HEK293 (cell line): ENCODE results near the gene ZNF223.

Experiments
- CTCF ChIA-PET: fragments of 350-600 bp; formaldehyde crosslinking; extraction: SDS; loops from one replicate; lab custom pipeline; 2021; ENCODE audit warnings: antibody characterized with exemption; lab: Yijun Ruan, JAX
- POLR2A ChIA-PET: fragments of 300-600 bp; formaldehyde crosslinking; extraction: SDS; loops from one replicate; lab custom pipeline; 2020; ENCODE audit warnings: antibody characterized with exemption, inconsistent platforms; lab: Yijun Ruan, JAX
- H3K27ac ChIP-seq: fragments of 200-500 bp; sonication (Bioruptor generic); 2 replicates; pipeline ENCODE4 v1.5.1; 2014; ENCODE audit warnings: low read depth, low read length, control low read depth, inconsistent platforms; ENCODE audit errors: extremely low read depth
- H3K36me3 ChIP-seq, 2 experiments: fragments of 200-500 bp in 1 of 2; sonication (Bioruptor generic) in 1 of 2; 1 replicate in 1 of 2; 2 replicates in 1 of 2; pipeline ENCODE4 v1.5.1; 2014 to 2017; ENCODE audit warnings: inconsistent platforms in 2 of 2, low read length in 2 of 2; ENCODE audit not compliant: control insufficient read depth in 2 of 2, insufficient read depth in 1 of 2
- H3K4me1 ChIP-seq: fragments of 200-500 bp; sonication (Bioruptor generic); 2 replicates; pipeline ENCODE4 v1.5.1; 2014; ENCODE audit warnings: mild to moderate bottlenecking, low read length, inconsistent platforms; ENCODE audit not compliant: control insufficient read depth, insufficient read depth
- H3K4me3 ChIP-seq: 2 replicates; pipeline ENCODE4 v1.5.1; 2011; ENCODE audit warnings: low read depth, mild to moderate bottlenecking, control low read depth, low read length, moderate library complexity
- H3K9me3 ChIP-seq: fragments of 200-500 bp; sonication (Bioruptor generic); 2 replicates; pipeline ENCODE4 v1.5.1; 2014; ENCODE audit warnings: low read depth, low read length, inconsistent platforms; ENCODE audit not compliant: control insufficient read depth, insufficient read depth
- BCL11B ChIP-seq: fragments of 450-650 bp; formaldehyde crosslinking; IDR thresholded peaks from 2 replicates; pipeline ENCODE4 v1.5.1; 2016; ENCODE audit warnings: low read depth, missing biosample characterization, missing genetic modification characterization
- EGR2 ChIP-seq: fragments of 450-650 bp; formaldehyde crosslinking; IDR thresholded peaks from 2 replicates; pipeline ENCODE4 v1.5.1; 2016; ENCODE audit warnings: low read depth, missing biosample characterization, missing genetic modification characterization
- PATZ1 ChIP-seq: fragments of 450-650 bp; formaldehyde crosslinking; IDR thresholded peaks from 2 replicates; pipeline ENCODE4 v1.5.1; 2016; ENCODE audit warnings: missing biosample characterization, missing genetic modification characterization
- PRDM10 ChIP-seq: fragments of 450-650 bp; formaldehyde crosslinking; IDR thresholded peaks from 2 replicates; pipeline ENCODE4 v1.5.1; 2016; ENCODE audit warnings: missing biosample characterization, missing genetic modification characterization
- ZBTB20 ChIP-seq: fragments of 450-650 bp; formaldehyde crosslinking; IDR thresholded peaks from 2 replicates; pipeline ENCODE4 v1.5.1; 2016; ENCODE audit warnings: missing biosample characterization, missing genetic modification characterization
- ZBTB21 ChIP-seq: fragments of 450-650 bp; formaldehyde crosslinking; IDR thresholded peaks from 2 replicates; pipeline ENCODE4 v1.5.1; 2017; ENCODE audit warnings: missing biosample characterization, missing genetic modification characterization
- ZFP69B ChIP-seq: fragments of 450-650 bp; formaldehyde crosslinking; IDR thresholded peaks from 2 replicates; pipeline ENCODE4 v1.5.1; 2016; ENCODE audit warnings: missing biosample characterization, missing genetic modification characterization
- ZNF121 ChIP-seq: fragments of 450-650 bp; formaldehyde crosslinking; IDR thresholded peaks from 2 replicates; pipeline ENCODE4 v1.5.1; 2016; ENCODE audit warnings: missing biosample characterization, missing genetic modification characterization
- ZNF138 ChIP-seq: fragments of 450-650 bp; formaldehyde crosslinking; IDR thresholded peaks from 2 replicates; pipeline ENCODE4 v1.5.1; 2016; ENCODE audit warnings: missing biosample characterization, missing genetic modification characterization, borderline replicate concordance
- ZNF184 ChIP-seq: fragments of 450-650 bp; IDR thresholded peaks from 2 replicates; pipeline ENCODE4 v1.5.1; 2018; ENCODE audit warnings: missing biosample characterization, mild to moderate bottlenecking, missing genetic modification characterization
- ZNF341 ChIP-seq: fragments of 450-650 bp; formaldehyde crosslinking; IDR thresholded peaks from 2 replicates; pipeline ENCODE4; 2016; ENCODE audit warnings: low read depth, missing biosample characterization, missing genetic modification characterization
- ZNF350 ChIP-seq: fragments of 450-650 bp; formaldehyde crosslinking; IDR thresholded peaks from 2 replicates; pipeline ENCODE4 v1.5.0; 2017; ENCODE audit warnings: missing biosample characterization, mild to moderate bottlenecking, missing genetic modification characterization
- ZNF366 ChIP-seq: fragments of 450-650 bp; formaldehyde crosslinking; conservative IDR thresholded peaks from 2 replicates; pipeline ENCODE4 v1.5.1; 2016; ENCODE audit warnings: missing biosample characterization, missing genetic modification characterization
- ZNF404 ChIP-seq: fragments of 450-650 bp; formaldehyde crosslinking; IDR thresholded peaks from 2 replicates; pipeline ENCODE4 v1.5.1; 2017; ENCODE audit warnings: missing biosample characterization, missing genetic modification characterization
- ZNF433 ChIP-seq: fragments of 450-650 bp; formaldehyde crosslinking; IDR thresholded peaks from 2 replicates; pipeline ENCODE4 v1.5.1; 2016; ENCODE audit warnings: missing biosample characterization, missing genetic modification characterization, low read depth
- ZNF548 ChIP-seq: fragments of 450-650 bp; formaldehyde crosslinking; IDR thresholded peaks from 2 replicates; pipeline ENCODE4 v1.5.1; 2016; ENCODE audit warnings: missing biosample characterization, missing genetic modification characterization
- ZNF621 ChIP-seq: fragments of 450-650 bp; formaldehyde crosslinking; IDR thresholded peaks from 2 replicates; pipeline ENCODE4 v1.5.1; 2017; ENCODE audit warnings: missing biosample characterization, missing genetic modification characterization
- ZNF654 ChIP-seq: fragments of 450-650 bp; formaldehyde crosslinking; IDR thresholded peaks from 2 replicates; pipeline ENCODE4 v1.5.1; 2016; ENCODE audit warnings: low read depth, missing biosample characterization, missing genetic modification characterization
- ZNF660 ChIP-seq: fragments of 450-650 bp; IDR thresholded peaks from 2 replicates; pipeline ENCODE4 v1.5.1; 2018; ENCODE audit warnings: missing biosample characterization, mild to moderate bottlenecking, missing genetic modification characterization
- ZNF664 ChIP-seq: fragments of 450-650 bp; formaldehyde crosslinking; IDR thresholded peaks from 2 replicates; pipeline ENCODE4 v1.5.1; 2016; ENCODE audit warnings: missing biosample characterization, missing genetic modification characterization
- ZNF692 ChIP-seq: fragments of 450-650 bp; formaldehyde crosslinking; IDR thresholded peaks from 2 replicates; pipeline ENCODE4 v1.5.1; 2016; ENCODE audit warnings: missing biosample characterization, missing genetic modification characterization
- ZNF792 ChIP-seq: fragments of 450-650 bp; formaldehyde crosslinking; IDR thresholded peaks from 2 replicates; pipeline ENCODE4 v1.5.1; 2016; ENCODE audit warnings: missing biosample characterization, missing genetic modification characterization

Gene ZNF223

GRCh38 chr19:44051650-44052402, at the start of gene ZNF223 (continued):
- TF ChIP-seq ZNF138 (tag by site-specific recombination) (no peak), ZNF404 (tag by site-specific recombination) (0 out of 2 replicates have a peak, but pooled peaks have one; percentile 18), ZNF664 (tag by site-specific recombination) (0 out of 2 replicates have a peak, but pooled peaks have one; percentile 7), ZNF184 (no peak), PRDM10 (tag by site-specific recombination) (peak; percentile 95), ZNF121 (no peak), EGR2 (tag by site-specific recombination) (peak; percentile 85), ZNF792 (tag by site-specific recombination) (0 out of 2 replicates have a peak, but pooled peaks have one; percentile 20), ZBTB21 (tag by site-specific recombination) (peak; percentile 72; the same call in 1 of the 2 replicates), ZNF350 (tag by site-specific recombination) (no peak), ZBTB20 (tag by site-specific recombination) (peak; percentile 100), ZNF433 (tag by site-specific recombination) (no peak), BCL11B (tag by site-specific recombination) (peak; percentile 69), ZNF660 (tag by site-specific recombination) (peak; percentile 94)

- H3K4me1 ChIP-seq = peaks cover 10% of the 10 kb centered on the region
- peak overlapping the region; percentile 55 for H3K27ac ChIP-seq
- peak overlapping the region; percentile 46 for H3K4me3 ChIP-seq
- H3K9me3 ChIP-seq = peaks cover 11% of the 10 kb centered on the region
- POLR2A ChIA-PET = interaction anchor here (0.8 to 3.8 kb wide), 6 partner anchors 17 to 163 kb away, joined by 3 to 17 read pairs (median 6); partner anchors contain the start of genes ZNF223, ZNF225, ZNF226 and ZNF45
- TF ChIP-seq ZNF548 (tag by site-specific recombination) (no peak), ZFP69B (tag by site-specific recombination) (peak; percentile 99), ZNF341 (tag by site-specific recombination) (0 out of 2 replicates have a peak, but pooled peaks have one; percentile 12), ZNF692 (peak; percentile 100), ZNF654 (tag by site-specific recombination) (no peak), ZNF621 (tag by site-specific recombination) (no peak), PATZ1 (tag by site-specific recombination) (peak; percentile 19; the same call in 1 of the 2 replicates), ZNF404 (tag by site-specific recombination) (peak; percentile 9; the same call in 1 of the 2 replicates), ZNF366 (tag by site-specific recombination) (0 out of 2 replicates have a peak, but pooled peaks have one; percentile 11)
- TF ChIP-seq, all 188 proteins: peak for 6
- H3K36me3 ChIP-seq = peaks cover 16 to 38% of the 10 kb centered on the region in 2 experiments
- CTCF ChIA-PET = interaction anchor here (1.4 kb wide), 1 partner anchor 162 kb away, joined by 3 read pairs; the partner anchor contains the start of gene ZNF226
Measured at GRCh38 chr19:44002212-44002565, 49.6 kb upstream of the ZNF223 start.
